Measurements from ENCODE around the gene RTTN.

- TF ChIP-seq CTCF (IDR thresholded peaks at IDR 0.05; ENCODE audit: low read length) = no peak
- TF ChIP-seq EZH2phosphoT487 (IDR thresholded peaks at IDR 0.05; ENCODE audit: low read length) = no peak
These were observed 252.3 kb downstream of the RTTN start for GRCh38 chr18:69953191-69953590.
